GM12878 (cell line): ENCODE measurements around the gene PIK3R2. TPM values are rescaled to one million over a fixed set of nuclear protein-coding genes. Genes with fewer than 3 reads are reported as not detected.

Experiments
- BACH1 ChIP-seq: fragments of 450-650 bp; IDR thresholded peaks from 2 replicates; pipeline ENCODE4 v1.6.1; 2017; ENCODE audit warnings: mild to moderate bottlenecking, borderline replicate concordance
- CREM ChIP-seq: IDR thresholded peaks from 2 replicates; pipeline ENCODE4 v1.6.1; 2014; ENCODE audit warnings: antibody characterized with exemption, low read depth
- FOS ChIP-seq: IDR thresholded peaks from 3 replicates; pipeline ENCODE4 v1.6.1; 2011; ENCODE audit warnings: borderline replicate concordance; ENCODE audit not compliant: insufficient read length; ENCODE audit errors: extremely low read depth
- HDAC2 ChIP-seq: fragments of 200-600 bp; sonication (generic); IDR thresholded peaks from 2 replicates; pipeline ENCODE4 v1.6.1; 2017
- HDGF ChIP-seq: fragments of 450-650 bp; IDR thresholded peaks from 2 replicates; pipeline ENCODE4 v1.6.1; 2016; ENCODE audit warnings: antibody characterized with exemption
- MEF2A ChIP-seq: IDR thresholded peaks from 2 replicates; pipeline ENCODE4 v1.6.1; 2011; ENCODE audit warnings: low read depth, mild to moderate bottlenecking, low read length, moderate library complexity; ENCODE audit not compliant: insufficient read depth
- NR2C1 ChIP-seq: fragments of 450-650 bp; IDR thresholded peaks from 2 replicates; pipeline ENCODE4 v1.6.1; 2017; ENCODE audit warnings: antibody characterized with exemption, mild to moderate bottlenecking, moderate library complexity
- POLR2AphosphoS2 ChIP-seq: IDR thresholded peaks from 2 replicates; pipeline ENCODE4 v1.6.1; 2011; ENCODE audit warnings: low read depth, mild to moderate bottlenecking, low read length, improper control_type of control experiment, moderate library complexity
- RB1 ChIP-seq: fragments of 450-650 bp; formaldehyde crosslinking; IDR thresholded peaks from 2 replicates; pipeline ENCODE4 v1.6.1; 2017; ENCODE audit warnings: mild to moderate bottlenecking, borderline replicate concordance
- polyA plus RNA-seq, 11 experiments: library from polyadenylated mRNA; depleted of rRNA in 4 of 11; unstranded in 6 of 11; stranded (reverse) in 5 of 11; fragments of >200 nt; fragmentation: Nextera tagmentation in 4 of 11; fragmentation: Illumina TruSeq in 1 of 11; extraction: Ambion mirVana in 4 of 11; extraction: Trizol in 1 of 11; gene quantifications; 1 replicate in 1 of 11; 2 replicates in 10 of 11; pipeline versions ENCODE4 v1.2.1 to v1.2.3, GENCODE V29; 2011 to 2016; ENCODE audit warnings: inconsistent platforms in 2 of 11, missing spikeins in 2 of 11, low read depth in 1 of 11
- total RNA-seq, 4 experiments: library from RNA; depleted of rRNA in 3 of 4; stranded (reverse); fragments of >200 nt in 3 of 4; fragmentation: Illumina TruSeq in 1 of 4; extraction: Trizol in 1 of 4; gene quantifications; 2 replicates each; pipeline versions ENCODE4 v1.2.1 to v1.2.3, GENCODE V29; 2013 to 2021
- TF ChIP-seq, protein P1 (sequence below): IDR thresholded peaks from 2 replicates; pipeline ENCODE4 v1.6.1; 2012; ENCODE audit warnings: improper control_type of control experiment, low read depth, low read length; ENCODE audit not compliant: insufficient replicate concordance
- TF ChIP-seq, protein P2 (sequence below): IDR thresholded peaks from 2 replicates; pipeline ENCODE4 v1.6.1; 2012; ENCODE audit warnings: low read depth, low read length, improper control_type of control experiment
- TF ChIP-seq, protein P3 (sequence below): fragments of 450-650 bp; IDR thresholded peaks from 2 replicates; pipeline ENCODE4 v1.6.1; 2017; ENCODE audit warnings: borderline replicate concordance
- TF ChIP-seq, protein P4 (sequence below): fragments of 450-650 bp; IDR thresholded peaks from 2 replicates; pipeline ENCODE4 v1.6.1; 2017; ENCODE audit warnings: mild to moderate bottlenecking, moderate library complexity
- TF ChIP-seq, protein P5 (sequence below): IDR thresholded peaks from 2 replicates; pipeline ENCODE4 v1.6.1; 2011; ENCODE audit warnings: mild to moderate bottlenecking, low read depth, low read length, moderate library complexity; ENCODE audit not compliant: insufficient replicate concordance
- TF ChIP-seq, protein P6 (sequence below): fragments of 450-650 bp; IDR thresholded peaks from 2 replicates; pipeline ENCODE4 v1.6.1; 2017; ENCODE audit warnings: low read depth, mild to moderate bottlenecking, moderate library complexity

PIK3R2 gene
- total and polyA plus RNA-seq, 10 of the 15 experiments (the other 5 are each of a cell fraction or from before 2014, with no cell fraction given): 0.26 to 22.6 (median 2.5) TPM

DNA sequence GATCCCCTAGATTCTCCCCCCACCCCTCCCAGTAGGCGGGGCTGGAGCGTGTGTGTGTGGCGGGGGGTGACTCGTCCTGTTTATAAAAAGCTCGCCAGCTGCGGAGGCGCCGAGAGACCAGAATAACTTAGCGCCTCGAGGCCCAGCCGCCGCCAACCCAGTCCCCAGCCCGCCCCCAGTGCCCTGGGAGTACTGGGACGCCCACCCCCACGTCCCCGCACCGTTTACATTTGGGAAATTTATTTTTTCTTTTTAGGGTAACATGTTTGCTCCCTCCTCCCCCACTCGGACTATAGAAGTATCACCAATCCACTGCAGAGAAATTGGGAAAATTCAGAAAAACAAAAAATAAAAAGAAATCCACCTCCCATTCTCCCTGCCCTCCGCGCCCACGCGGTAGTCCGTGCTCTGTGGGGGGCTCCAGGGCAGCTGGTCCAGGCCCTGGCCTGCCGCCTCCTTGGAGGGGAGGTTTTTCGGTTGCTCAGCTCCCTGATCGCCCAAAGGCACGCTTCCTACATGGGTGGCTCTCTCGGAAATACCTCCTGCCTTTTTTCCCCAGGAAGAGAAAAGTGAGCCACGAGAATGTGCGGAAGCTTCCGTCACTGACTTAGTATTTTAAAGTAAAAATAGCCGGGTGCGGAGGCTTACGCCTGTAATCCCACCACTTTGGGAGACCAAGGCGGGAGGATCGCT, 52.4 kb downstream of the PIK3R2 start (continued):
- TF ChIP-seq, protein P1, sequence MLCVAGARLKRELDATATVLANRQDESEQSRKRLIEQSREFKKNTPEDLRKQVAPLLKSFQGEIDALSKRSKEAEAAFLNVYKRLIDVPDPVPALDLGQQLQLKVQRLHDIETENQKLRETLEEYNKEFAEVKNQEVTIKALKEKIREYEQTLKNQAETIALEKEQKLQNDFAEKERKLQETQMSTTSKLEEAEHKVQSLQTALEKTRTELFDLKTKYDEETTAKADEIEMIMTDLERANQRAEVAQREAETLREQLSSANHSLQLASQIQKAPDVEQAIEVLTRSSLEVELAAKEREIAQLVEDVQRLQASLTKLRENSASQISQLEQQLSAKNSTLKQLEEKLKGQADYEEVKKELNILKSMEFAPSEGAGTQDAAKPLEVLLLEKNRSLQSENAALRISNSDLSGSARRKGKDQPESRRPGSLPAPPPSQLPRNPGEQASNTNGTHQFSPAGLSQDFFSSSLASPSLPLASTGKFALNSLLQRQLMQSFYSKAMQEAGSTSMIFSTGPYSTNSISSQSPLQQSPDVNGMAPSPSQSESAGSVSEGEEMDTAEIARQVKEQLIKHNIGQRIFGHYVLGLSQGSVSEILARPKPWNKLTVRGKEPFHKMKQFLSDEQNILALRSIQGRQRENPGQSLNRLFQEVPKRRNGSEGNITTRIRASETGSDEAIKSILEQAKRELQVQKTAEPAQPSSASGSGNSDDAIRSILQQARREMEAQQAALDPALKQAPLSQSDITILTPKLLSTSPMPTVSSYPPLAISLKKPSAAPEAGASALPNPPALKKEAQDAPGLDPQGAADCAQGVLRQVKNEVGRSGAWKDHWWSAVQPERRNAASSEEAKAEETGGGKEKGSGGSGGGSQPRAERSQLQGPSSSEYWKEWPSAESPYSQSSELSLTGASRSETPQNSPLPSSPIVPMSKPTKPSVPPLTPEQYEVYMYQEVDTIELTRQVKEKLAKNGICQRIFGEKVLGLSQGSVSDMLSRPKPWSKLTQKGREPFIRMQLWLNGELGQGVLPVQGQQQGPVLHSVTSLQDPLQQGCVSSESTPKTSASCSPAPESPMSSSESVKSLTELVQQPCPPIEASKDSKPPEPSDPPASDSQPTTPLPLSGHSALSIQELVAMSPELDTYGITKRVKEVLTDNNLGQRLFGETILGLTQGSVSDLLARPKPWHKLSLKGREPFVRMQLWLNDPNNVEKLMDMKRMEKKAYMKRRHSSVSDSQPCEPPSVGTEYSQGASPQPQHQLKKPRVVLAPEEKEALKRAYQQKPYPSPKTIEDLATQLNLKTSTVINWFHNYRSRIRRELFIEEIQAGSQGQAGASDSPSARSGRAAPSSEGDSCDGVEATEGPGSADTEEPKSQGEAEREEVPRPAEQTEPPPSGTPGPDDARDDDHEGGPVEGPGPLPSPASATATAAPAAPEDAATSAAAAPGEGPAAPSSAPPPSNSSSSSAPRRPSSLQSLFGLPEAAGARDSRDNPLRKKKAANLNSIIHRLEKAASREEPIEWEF: no peak
- TF ChIP-seq POLR2AphosphoS2: no peak
- TF ChIP-seq, protein P2, sequence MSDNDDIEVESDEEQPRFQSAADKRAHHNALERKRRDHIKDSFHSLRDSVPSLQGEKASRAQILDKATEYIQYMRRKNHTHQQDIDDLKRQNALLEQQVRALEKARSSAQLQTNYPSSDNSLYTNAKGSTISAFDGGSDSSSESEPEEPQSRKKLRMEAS: no peak
- TF ChIP-seq, protein P3, sequence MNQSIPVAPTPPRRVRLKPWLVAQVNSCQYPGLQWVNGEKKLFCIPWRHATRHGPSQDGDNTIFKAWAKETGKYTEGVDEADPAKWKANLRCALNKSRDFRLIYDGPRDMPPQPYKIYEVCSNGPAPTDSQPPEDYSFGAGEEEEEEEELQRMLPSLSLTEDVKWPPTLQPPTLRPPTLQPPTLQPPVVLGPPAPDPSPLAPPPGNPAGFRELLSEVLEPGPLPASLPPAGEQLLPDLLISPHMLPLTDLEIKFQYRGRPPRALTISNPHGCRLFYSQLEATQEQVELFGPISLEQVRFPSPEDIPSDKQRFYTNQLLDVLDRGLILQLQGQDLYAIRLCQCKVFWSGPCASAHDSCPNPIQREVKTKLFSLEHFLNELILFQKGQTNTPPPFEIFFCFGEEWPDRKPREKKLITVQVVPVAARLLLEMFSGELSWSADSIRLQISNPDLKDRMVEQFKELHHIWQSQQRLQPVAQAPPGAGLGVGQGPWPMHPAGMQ: no peak
- TF ChIP-seq, protein P4, sequence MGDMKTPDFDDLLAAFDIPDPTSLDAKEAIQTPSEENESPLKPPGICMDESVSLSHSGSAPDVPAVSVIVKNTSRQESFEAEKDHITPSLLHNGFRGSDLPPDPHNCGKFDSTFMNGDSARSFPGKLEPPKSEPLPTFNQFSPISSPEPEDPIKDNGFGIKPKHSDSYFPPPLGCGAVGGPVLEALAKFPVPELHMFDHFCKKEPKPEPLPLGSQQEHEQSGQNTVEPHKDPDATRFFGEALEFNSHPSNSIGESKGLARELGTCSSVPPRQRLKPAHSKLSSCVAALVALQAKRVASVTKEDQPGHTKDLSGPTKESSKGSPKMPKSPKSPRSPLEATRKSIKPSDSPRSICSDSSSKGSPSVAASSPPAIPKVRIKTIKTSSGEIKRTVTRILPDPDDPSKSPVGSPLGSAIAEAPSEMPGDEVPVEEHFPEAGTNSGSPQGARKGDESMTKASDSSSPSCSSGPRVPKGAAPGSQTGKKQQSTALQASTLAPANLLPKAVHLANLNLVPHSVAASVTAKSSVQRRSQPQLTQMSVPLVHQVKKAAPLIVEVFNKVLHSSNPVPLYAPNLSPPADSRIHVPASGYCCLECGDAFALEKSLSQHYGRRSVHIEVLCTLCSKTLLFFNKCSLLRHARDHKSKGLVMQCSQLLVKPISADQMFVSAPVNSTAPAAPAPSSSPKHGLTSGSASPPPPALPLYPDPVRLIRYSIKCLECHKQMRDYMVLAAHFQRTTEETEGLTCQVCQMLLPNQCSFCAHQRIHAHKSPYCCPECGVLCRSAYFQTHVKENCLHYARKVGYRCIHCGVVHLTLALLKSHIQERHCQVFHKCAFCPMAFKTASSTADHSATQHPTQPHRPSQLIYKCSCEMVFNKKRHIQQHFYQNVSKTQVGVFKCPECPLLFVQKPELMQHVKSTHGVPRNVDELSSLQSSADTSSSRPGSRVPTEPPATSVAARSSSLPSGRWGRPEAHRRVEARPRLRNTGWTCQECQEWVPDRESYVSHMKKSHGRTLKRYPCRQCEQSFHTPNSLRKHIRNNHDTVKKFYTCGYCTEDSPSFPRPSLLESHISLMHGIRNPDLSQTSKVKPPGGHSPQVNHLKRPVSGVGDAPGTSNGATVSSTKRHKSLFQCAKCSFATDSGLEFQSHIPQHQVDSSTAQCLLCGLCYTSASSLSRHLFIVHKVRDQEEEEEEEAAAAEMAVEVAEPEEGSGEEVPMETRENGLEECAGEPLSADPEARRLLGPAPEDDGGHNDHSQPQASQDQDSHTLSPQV: no peak
- TF ChIP-seq, protein P5, sequence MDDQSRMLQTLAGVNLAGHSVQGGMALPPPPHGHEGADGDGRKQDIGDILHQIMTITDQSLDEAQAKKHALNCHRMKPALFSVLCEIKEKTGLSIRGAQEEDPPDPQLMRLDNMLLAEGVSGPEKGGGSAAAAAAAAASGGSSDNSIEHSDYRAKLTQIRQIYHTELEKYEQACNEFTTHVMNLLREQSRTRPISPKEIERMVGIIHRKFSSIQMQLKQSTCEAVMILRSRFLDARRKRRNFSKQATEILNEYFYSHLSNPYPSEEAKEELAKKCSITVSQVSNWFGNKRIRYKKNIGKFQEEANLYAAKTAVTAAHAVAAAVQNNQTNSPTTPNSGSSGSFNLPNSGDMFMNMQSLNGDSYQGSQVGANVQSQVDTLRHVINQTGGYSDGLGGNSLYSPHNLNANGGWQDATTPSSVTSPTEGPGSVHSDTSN: no peak
- no peak for TF ChIP-seq BACH1
- TF ChIP-seq CREM: no peak
- TF ChIP-seq HDGF: no peak
- no peak for TF ChIP-seq FOS
- TF ChIP-seq NR2C1: no peak
- 0 out of 2 replicates have a peak, but pooled peaks have one; percentile 23 for TF ChIP-seq MEF2A
- no peak for TF ChIP-seq HDAC2
- TF ChIP-seq, protein P6, sequence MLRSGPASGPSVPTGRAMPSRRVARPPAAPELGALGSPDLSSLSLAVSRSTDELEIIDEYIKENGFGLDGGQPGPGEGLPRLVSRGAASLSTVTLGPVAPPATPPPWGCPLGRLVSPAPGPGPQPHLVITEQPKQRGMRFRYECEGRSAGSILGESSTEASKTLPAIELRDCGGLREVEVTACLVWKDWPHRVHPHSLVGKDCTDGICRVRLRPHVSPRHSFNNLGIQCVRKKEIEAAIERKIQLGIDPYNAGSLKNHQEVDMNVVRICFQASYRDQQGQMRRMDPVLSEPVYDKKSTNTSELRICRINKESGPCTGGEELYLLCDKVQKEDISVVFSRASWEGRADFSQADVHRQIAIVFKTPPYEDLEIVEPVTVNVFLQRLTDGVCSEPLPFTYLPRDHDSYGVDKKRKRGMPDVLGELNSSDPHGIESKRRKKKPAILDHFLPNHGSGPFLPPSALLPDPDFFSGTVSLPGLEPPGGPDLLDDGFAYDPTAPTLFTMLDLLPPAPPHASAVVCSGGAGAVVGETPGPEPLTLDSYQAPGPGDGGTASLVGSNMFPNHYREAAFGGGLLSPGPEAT: no peak; the same call in 1 of the 2 replicates
- TF ChIP-seq RB1: no peak
